ENCODE data around the gene ICOS. TPM values are rescaled to one million over a fixed set of nuclear protein-coding genes. Genes with fewer than 3 reads are reported as not detected.

Gene ICOS
- polyA plus RNA-seq, 1 of the 3 experiments (the other 2 are of a cell fraction) = not detected

DNA sequence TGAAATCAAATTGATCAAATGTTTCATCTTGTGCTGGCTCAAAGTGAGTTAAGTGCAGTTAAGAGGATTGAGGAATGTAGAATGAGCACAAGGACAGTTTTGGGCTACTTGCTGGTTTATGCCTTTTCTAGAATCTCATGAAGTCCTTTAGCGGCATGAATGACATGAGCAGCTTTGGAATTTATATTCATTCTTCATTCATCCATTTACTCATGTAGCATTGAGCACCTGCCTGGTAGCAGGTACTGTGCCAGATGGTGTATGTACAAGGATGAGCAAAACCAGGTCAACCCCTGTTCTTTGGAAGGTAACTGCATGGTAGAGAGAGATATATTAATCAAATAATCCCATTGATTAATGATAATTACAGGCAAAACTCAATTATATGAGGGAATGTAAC, 1.2 kb downstream of the ICOS start (continued):
- TF ChIP-seq TEAD4 (IDR thresholded peaks at IDR 0.05; ENCODE audit: borderline replicate concordance, insufficient read depth) = no peak
- TF ChIP-seq RAD21 (IDR thresholded peaks at IDR 0.05; ENCODE audit: low read length) = no peak
- TF ChIP-seq, protein P1, sequence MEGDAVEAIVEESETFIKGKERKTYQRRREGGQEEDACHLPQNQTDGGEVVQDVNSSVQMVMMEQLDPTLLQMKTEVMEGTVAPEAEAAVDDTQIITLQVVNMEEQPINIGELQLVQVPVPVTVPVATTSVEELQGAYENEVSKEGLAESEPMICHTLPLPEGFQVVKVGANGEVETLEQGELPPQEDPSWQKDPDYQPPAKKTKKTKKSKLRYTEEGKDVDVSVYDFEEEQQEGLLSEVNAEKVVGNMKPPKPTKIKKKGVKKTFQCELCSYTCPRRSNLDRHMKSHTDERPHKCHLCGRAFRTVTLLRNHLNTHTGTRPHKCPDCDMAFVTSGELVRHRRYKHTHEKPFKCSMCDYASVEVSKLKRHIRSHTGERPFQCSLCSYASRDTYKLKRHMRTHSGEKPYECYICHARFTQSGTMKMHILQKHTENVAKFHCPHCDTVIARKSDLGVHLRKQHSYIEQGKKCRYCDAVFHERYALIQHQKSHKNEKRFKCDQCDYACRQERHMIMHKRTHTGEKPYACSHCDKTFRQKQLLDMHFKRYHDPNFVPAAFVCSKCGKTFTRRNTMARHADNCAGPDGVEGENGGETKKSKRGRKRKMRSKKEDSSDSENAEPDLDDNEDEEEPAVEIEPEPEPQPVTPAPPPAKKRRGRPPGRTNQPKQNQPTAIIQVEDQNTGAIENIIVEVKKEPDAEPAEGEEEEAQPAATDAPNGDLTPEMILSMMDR (IDR thresholded peaks at IDR 0.05) = no peak
- TF ChIP-seq, protein P2, sequence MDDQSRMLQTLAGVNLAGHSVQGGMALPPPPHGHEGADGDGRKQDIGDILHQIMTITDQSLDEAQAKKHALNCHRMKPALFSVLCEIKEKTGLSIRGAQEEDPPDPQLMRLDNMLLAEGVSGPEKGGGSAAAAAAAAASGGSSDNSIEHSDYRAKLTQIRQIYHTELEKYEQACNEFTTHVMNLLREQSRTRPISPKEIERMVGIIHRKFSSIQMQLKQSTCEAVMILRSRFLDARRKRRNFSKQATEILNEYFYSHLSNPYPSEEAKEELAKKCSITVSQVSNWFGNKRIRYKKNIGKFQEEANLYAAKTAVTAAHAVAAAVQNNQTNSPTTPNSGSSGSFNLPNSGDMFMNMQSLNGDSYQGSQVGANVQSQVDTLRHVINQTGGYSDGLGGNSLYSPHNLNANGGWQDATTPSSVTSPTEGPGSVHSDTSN (IDR thresholded peaks at IDR 0.05) = no peak
- no peak for TF ChIP-seq TAF1 (IDR thresholded peaks at IDR 0.05; ENCODE audit: borderline replicate concordance, low read depth, low read length)

DNA sequence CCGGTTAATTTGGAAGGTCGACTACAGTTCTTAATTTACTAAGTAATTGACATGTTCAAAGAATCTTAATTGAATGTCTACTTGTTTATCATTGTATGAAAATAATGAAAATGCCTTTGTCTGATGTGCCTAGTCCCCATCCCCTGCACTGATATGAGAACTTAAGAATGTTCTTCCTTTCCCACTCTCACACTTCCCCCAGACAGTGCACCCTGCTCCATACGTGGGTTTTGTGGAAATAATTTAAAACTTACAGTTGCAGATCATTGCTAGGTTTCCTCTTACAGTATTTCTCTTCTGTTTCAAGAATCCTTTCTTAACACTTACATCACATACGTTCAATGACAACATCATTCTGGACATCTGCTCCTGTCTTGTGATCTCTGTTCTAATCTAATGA, 3.5 kb downstream of the ICOS start:
- no peak overlapping the region for H3K4me2 ChIP-seq
- POLR2A ChIA-PET = no interaction called here
- no peak for TF ChIP-seq TAF1 (IDR thresholded peaks at IDR 0.05; ENCODE audit: borderline replicate concordance, low read depth, low read length)
- TF ChIP-seq ELF1 (IDR thresholded peaks at IDR 0.05) = no peak
- TF ChIP-seq, protein P3, sequence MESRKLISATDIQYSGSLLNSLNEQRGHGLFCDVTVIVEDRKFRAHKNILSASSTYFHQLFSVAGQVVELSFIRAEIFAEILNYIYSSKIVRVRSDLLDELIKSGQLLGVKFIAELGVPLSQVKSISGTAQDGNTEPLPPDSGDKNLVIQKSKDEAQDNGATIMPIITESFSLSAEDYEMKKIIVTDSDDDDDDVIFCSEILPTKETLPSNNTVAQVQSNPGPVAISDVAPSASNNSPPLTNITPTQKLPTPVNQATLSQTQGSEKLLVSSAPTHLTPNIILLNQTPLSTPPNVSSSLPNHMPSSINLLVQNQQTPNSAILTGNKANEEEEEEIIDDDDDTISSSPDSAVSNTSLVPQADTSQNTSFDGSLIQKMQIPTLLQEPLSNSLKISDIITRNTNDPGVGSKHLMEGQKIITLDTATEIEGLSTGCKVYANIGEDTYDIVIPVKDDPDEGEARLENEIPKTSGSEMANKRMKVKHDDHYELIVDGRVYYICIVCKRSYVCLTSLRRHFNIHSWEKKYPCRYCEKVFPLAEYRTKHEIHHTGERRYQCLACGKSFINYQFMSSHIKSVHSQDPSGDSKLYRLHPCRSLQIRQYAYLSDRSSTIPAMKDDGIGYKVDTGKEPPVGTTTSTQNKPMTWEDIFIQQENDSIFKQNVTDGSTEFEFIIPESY (IDR thresholded peaks at IDR 0.05; ENCODE audit: borderline replicate concordance, low read depth) = no peak
- TF ChIP-seq MXI1 (IDR thresholded peaks at IDR 0.05; ENCODE audit: low read depth, low read length) = no peak
- no peak for TF ChIP-seq CHD2 (IDR thresholded peaks at IDR 0.05; ENCODE audit: low read length, partially characterized antibody)
- TF ChIP-seq, protein P4, sequence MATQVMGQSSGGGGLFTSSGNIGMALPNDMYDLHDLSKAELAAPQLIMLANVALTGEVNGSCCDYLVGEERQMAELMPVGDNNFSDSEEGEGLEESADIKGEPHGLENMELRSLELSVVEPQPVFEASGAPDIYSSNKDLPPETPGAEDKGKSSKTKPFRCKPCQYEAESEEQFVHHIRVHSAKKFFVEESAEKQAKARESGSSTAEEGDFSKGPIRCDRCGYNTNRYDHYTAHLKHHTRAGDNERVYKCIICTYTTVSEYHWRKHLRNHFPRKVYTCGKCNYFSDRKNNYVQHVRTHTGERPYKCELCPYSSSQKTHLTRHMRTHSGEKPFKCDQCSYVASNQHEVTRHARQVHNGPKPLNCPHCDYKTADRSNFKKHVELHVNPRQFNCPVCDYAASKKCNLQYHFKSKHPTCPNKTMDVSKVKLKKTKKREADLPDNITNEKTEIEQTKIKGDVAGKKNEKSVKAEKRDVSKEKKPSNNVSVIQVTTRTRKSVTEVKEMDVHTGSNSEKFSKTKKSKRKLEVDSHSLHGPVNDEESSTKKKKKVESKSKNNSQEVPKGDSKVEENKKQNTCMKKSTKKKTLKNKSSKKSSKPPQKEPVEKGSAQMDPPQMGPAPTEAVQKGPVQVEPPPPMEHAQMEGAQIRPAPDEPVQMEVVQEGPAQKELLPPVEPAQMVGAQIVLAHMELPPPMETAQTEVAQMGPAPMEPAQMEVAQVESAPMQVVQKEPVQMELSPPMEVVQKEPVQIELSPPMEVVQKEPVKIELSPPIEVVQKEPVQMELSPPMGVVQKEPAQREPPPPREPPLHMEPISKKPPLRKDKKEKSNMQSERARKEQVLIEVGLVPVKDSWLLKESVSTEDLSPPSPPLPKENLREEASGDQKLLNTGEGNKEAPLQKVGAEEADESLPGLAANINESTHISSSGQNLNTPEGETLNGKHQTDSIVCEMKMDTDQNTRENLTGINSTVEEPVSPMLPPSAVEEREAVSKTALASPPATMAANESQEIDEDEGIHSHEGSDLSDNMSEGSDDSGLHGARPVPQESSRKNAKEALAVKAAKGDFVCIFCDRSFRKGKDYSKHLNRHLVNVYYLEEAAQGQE (IDR thresholded peaks at IDR 0.05; ENCODE audit: low read depth, low read length) = no peak
- no peak for TF ChIP-seq MEF2A (IDR thresholded peaks at IDR 0.05; ENCODE audit: borderline replicate concordance, low read depth)
- no peak for TF ChIP-seq RXRA (IDR thresholded peaks at IDR 0.05; ENCODE audit: borderline replicate concordance, low read depth)
- TF ChIP-seq, protein P1 (IDR thresholded peaks at IDR 0.05) = no peak
- no peak for TF ChIP-seq FOXM1 (IDR thresholded peaks at IDR 0.05; ENCODE audit: low read depth)
- TF ChIP-seq TCF12 (IDR thresholded peaks at IDR 0.05) = no peak
- TF ChIP-seq, protein P5, sequence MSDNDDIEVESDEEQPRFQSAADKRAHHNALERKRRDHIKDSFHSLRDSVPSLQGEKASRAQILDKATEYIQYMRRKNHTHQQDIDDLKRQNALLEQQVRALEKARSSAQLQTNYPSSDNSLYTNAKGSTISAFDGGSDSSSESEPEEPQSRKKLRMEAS (IDR thresholded peaks at IDR 0.05; ENCODE audit: low read depth) = no peak
- TF ChIP-seq JUND (IDR thresholded peaks at IDR 0.05) = no peak
- TF ChIP-seq TEAD4 (IDR thresholded peaks at IDR 0.05; ENCODE audit: borderline replicate concordance, insufficient read depth) = no peak
- TF ChIP-seq GABPA (IDR thresholded peaks at IDR 0.05; ENCODE audit: low read depth) = no peak
- no peak for TF ChIP-seq RFX5 (IDR thresholded peaks at IDR 0.05; ENCODE audit: low read length)
- TF ChIP-seq SIN3A (IDR thresholded peaks at IDR 0.05; ENCODE audit: borderline replicate concordance, low read depth, low read length) = no peak
- no peak for TF ChIP-seq SMC3 (IDR thresholded peaks at IDR 0.05; ENCODE audit: low read depth, low read length)

More for the DNA sequence above, 3.5 kb downstream of the ICOS start:
- Histone ChIP-seq H2AFZ (ENCODE audit: low read depth) (no peak overlapping the region), H3K4me1 (ENCODE audit: control insufficient read depth in 1 of 2, insufficient read depth in 2 of 2, low read depth in 1 of 2, low read length in 1 of 2) (no peaks in the 10 kb centered on the region), H3K27ac (ENCODE audit: low read depth in 2 of 2, low read length in 1 of 2) (no peak overlapping the region), H3K9me3 (no peaks in the 10 kb centered on the region), H3K9ac (no peak overlapping the region), H3K4me3 (ENCODE audit: low read depth in 2 of 2, low read length in 1 of 2) (no peak overlapping the region), H3F3A (replicated peaks; ENCODE audit: insufficient read depth) (no peaks in the 10 kb centered on the region), H3K27me3 (ENCODE audit: insufficient read depth) (no peaks in the 10 kb centered on the region; the same call in 1 of the 2 replicates), H4K20me1 (ENCODE audit: insufficient read depth) (no peaks in the 10 kb centered on the region), H3K9me2 (no peaks in the 10 kb centered on the region), H3K36me3 (replicated peaks in 1 of 2; ENCODE audit: control insufficient read depth in 1 of 2, insufficient read depth in 2 of 2, low read length in 1 of 2) (no peaks in the 10 kb centered on the region), H3K79me2 (ENCODE audit: insufficient read depth) (no peaks in the 10 kb centered on the region)
- DNase-seq = no peak
- CTCF ChIA-PET = no interaction called here
- 30% methylated on average over 4 of the region's 4 CpGs for WGBS (ENCODE audit: low lambda C conversion rate)
